GM19463 (cell line): Measurements from ENCODE around the gene PIMREG.

Experiments used
- ATAC-seq: cut with Tn5 transposase; IDR thresholded peaks from one replicate; pipeline ENCODE4 v1.9.1; 2021; ENCODE audit warnings: mild to moderate bottlenecking, moderate library complexity; ENCODE audit not compliant: unreplicated experiment

PIMREG gene

GRCh38 chr17:6496640-6497441 is 52.6 kb downstream of the PIMREG start:
- ATAC-seq = no peak

DNA sequence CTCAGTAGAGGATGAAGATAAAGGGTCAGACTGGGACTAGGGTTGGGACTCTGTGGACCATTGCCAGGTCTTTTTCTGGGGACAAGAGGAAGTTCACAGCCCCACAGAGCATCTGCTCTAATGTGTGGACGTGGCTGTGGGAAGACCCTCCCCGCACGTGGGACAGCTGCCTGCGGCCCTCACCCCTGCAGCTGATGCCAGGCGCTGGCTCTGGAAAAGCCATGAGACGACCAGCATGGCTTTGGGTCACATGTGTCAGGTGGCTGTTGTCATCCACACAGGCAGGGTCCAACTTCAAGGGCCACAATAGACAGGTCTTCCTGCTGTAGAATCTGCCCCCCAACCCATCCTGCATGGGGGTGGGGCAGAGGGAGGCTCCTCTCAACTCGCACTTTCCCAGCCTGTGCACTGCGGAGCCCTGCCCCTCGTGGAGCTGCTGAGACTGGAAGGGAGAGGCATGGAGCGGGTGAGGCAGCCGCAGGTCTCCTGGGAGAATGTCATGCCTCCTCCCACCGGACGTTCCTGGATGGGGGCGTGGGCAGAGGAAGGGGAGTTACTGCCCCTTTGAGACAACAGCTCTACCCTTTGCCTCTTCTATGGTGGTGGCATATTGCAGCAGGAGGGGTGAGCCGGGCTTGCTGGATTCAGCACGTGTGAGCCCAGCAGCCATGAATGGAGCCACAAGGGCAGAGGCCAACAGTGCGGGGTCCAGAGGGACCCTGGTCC is 53.4 kb downstream of the PIMREG start:
- no peak for ATAC-seq

DNA sequence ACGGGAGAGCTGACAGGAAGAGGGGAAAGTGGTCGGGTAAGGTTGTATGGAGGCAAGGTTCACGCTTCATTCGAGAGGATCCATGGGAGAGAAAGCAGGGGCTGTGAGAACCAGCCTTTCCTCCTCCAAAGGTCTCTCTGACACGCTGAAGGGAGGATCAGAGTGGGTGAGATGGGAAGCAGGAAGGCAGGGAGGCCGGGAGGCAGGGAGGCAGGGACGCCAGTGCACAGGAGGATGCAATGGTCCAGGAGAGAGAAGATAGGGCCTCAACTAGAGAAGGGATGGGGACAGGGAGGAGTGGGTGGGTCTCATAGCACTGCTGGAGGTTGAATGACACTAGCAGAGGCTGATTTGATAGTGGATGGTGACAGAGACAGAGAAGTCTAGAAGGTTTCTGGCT is 54.1 kb downstream of the PIMREG start:
- no peak for ATAC-seq

DNA sequence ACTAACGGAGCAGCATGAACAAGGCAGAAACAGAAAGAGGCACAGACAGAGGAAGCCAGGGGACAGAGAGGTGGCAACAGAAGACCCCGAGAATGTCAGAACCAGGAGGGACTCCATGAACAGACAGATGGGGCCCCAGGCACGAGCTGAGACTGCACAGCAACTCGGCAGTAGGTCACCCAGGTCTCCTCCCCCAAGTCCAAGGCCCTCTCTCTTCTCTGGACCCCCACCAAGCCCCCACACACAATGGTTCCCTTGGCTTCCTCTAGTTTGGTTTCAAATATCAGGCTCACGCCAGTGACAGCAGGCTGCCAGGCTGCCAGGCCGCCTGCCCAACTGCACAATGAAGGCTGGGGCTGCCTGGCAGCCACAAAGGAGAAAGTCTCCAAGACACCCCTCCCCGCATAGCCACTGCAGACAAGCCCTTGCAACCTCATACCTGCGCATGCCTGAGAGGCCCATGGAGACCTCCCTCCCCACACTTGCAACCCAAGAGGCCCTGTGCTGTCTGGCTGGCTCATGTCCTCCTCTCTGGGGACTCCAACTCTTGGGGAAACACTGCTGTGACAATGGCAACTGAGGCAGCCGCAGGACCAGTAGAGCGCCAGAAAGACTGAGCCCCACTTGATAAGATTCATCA is 54.8 kb downstream of the PIMREG start:
- ATAC-seq = no peak
